Endothelial cell of umbilical vein (primary cell): ENCODE results near the gene ABI3. TPM values are rescaled to one million over a fixed set of nuclear protein-coding genes. Genes with fewer than 3 reads are reported as not detected.

Experiments used
- BruUV-seq: library from RNA; stranded (reverse); fragments of 400-500 nt; replicated peaks from 2 replicates; lab custom pipeline; 2021; lab: Mats Ljungman, UMichigan
- CTCF ChIA-PET: fragments of 300-600, 350-600 bp; sonication (Branson Sonifier 250); formaldehyde crosslinking; loops from one replicate; lab custom pipeline; 2021; ENCODE audit warnings: antibody characterized with exemption, inconsistent platforms; lab: Charles Lee
- POLR2A ChIA-PET: fragments of 300-600, 350-600 bp; sonication (Branson Sonifier 250); formaldehyde crosslinking; loops from one replicate; lab custom pipeline; 2021; ENCODE audit warnings: antibody characterized with exemption, inconsistent platforms; lab: Charles Lee
- DNase-seq: peaks from one replicate; pipeline ENCODE4 v3.0.0-alpha.2; 2011; ENCODE audit warnings: low read depth, low spot score
- FAIRE-seq: peaks from 2 replicates; lab custom pipeline; 2011; peaks lifted over from hg19 to GRCh38; lab: Jason Lieb, UNC
- H2AFZ ChIP-seq: 2 replicates; pipeline ENCODE4 v1.6.0; 2012; ENCODE audit warnings: low read depth, low read length, control low read depth, inconsistent platforms
- H3K27ac ChIP-seq: 2 replicates; pipeline ENCODE4 v1.5.1; 2011; ENCODE audit warnings: low read depth, mild to moderate bottlenecking, control low read depth, low read length, moderate library complexity; ENCODE audit not compliant: insufficient read depth
- H3K27me3 ChIP-seq, 2 experiments: 2 replicates each; pipeline versions ENCODE4 v1.6.0 to v1.6.1; 2011; ENCODE audit warnings: low read length in 2 of 2, mixed read lengths in 1 of 2; ENCODE audit not compliant: control insufficient read depth in 2 of 2, insufficient read depth in 2 of 2
- H3K36me3 ChIP-seq, 2 experiments: 2 replicates in 1 of 2; 3 replicates in 1 of 2; pipeline ENCODE4 v1.5.1; 2011; ENCODE audit warnings: low read length in 2 of 2, mild to moderate bottlenecking in 1 of 2, moderate library complexity in 1 of 2; ENCODE audit not compliant: control insufficient read depth in 2 of 2, insufficient read depth in 2 of 2; ENCODE audit errors: extremely low read depth in 1 of 2
- H3K4me1 ChIP-seq: 3 replicates; pipeline ENCODE4 v1.5.1; 2011; ENCODE audit warnings: mild to moderate bottlenecking, low read length; ENCODE audit not compliant: control insufficient read depth, insufficient read depth; ENCODE audit errors: extremely low read depth
- H3K4me2 ChIP-seq: 2 replicates; pipeline ENCODE4 v1.6.1; 2011; ENCODE audit warnings: low read length, control low read depth, mixed read lengths; ENCODE audit not compliant: insufficient read depth
- H3K4me3 ChIP-seq, 3 experiments: fragments of 200-600 bp in 1 of 3; sonication (generic), shearing (Covaris generic) in 1 of 3; replicated peaks in 1 of 3; 2 replicates each; pipeline ENCODE4 v1.5.1; 2011 to 2016; ENCODE audit warnings: control low read depth in 3 of 3, low read length in 3 of 3, mild to moderate bottlenecking in 2 of 3, inconsistent platforms in 1 of 3, low read depth in 1 of 3, moderate library complexity in 1 of 3; ENCODE audit not compliant: insufficient read depth in 1 of 3
- H3K79me2 ChIP-seq: 2 replicates; pipeline ENCODE4 v1.6.0; 2012; ENCODE audit warnings: low read length, inconsistent platforms; ENCODE audit not compliant: control insufficient read depth, insufficient read depth
- H3K9ac ChIP-seq: replicated peaks from 2 replicates; pipeline ENCODE3; 2011; ENCODE audit warnings: low read length, control low read depth; ENCODE audit not compliant: insufficient read depth; ENCODE audit errors: extremely low read depth
- H3K9me1 ChIP-seq: replicated peaks from 3 replicates; pipeline ENCODE4 v1.6.0; 2011; ENCODE audit warnings: mild to moderate bottlenecking, low read length; ENCODE audit not compliant: control insufficient read depth, insufficient read depth; ENCODE audit errors: extremely low read depth
- H3K9me3 ChIP-seq: replicated peaks from 2 replicates; pipeline ENCODE4 v1.5.1; 2012; ENCODE audit warnings: low read length, inconsistent platforms; ENCODE audit not compliant: control insufficient read depth, insufficient read depth
- H4K20me1 ChIP-seq: replicated peaks from 2 replicates; pipeline ENCODE3; 2011; ENCODE audit warnings: mild to moderate bottlenecking, low read length; ENCODE audit not compliant: control insufficient read depth, insufficient read depth; ENCODE audit errors: extremely low read depth
- CTCF ChIP-seq, 2 donors: IDR thresholded peaks; 1 replicate in 1 of 2; 2 replicates in 1 of 2; pipeline ENCODE4 v1.5.1; 2011; ENCODE audit warnings: low read length in 2 of 2, mild to moderate bottlenecking in 2 of 2, moderate library complexity in 2 of 2, control low read depth in 1 of 2, inconsistent platforms in 1 of 2, low read depth in 1 of 2; ENCODE audit not compliant: insufficient read depth in 1 of 2; ENCODE audit errors: extremely low read depth in 1 of 2
- EZH2 ChIP-seq: IDR thresholded peaks from 2 replicates; pipeline ENCODE4 v1.6.1; 2012; ENCODE audit warnings: borderline replicate concordance, low read depth, mild to moderate bottlenecking, moderate library complexity, low read length, inconsistent platforms; ENCODE audit not compliant: severe bottlenecking
- FOS ChIP-seq: IDR thresholded peaks from 2 replicates; pipeline ENCODE4 v1.6.1; 2011; ENCODE audit warnings: mild to moderate bottlenecking, low read length, moderate library complexity, borderline replicate concordance; ENCODE audit not compliant: insufficient read depth
- GATA2 ChIP-seq: IDR thresholded peaks from 2 replicates; pipeline ENCODE4 v1.7.0; 2011; ENCODE audit warnings: low read depth, mild to moderate bottlenecking, moderate library complexity, mixed read lengths, low read length; ENCODE audit not compliant: insufficient read length, insufficient read depth
- JUN ChIP-seq: IDR thresholded peaks from 2 replicates; pipeline ENCODE4 v1.6.1; 2011; ENCODE audit warnings: borderline replicate concordance, low read depth; ENCODE audit not compliant: insufficient read length, insufficient read depth
- MYC ChIP-seq: IDR thresholded peaks from one replicate; pipeline ENCODE4 v1.6.1; 2011; ENCODE audit warnings: mild to moderate bottlenecking, low read depth, low read length
- POLR2A ChIP-seq: IDR thresholded peaks from 2 replicates; pipeline ENCODE4 v1.6.1; 2012; ENCODE audit warnings: low read depth, mild to moderate bottlenecking, control low read depth, low read length
- POLR2AphosphoS5 ChIP-seq: IDR thresholded peaks from 2 replicates; pipeline ENCODE4 v1.6.1; 2012; ENCODE audit warnings: low read depth, mild to moderate bottlenecking, control low read depth, low read length, moderate library complexity; ENCODE audit not compliant: insufficient read depth
- dilution Hi-C: fragments of 300-500 bp; cut with MboI; formaldehyde crosslinking; loops from one replicate; pipeline ENCODE4 v1.15.0; 2019; ENCODE audit warnings: low sequenced_read_pairs; ENCODE audit not compliant: extremely low pct_ligation_motif_present
- intact Hi-C: fragments of 100-400 bp; cut with micrococcal nuclease; formaldehyde crosslinking; loops from one replicate; pipeline ENCODE4 v1.10.0; 2022
- polyA plus RNA-seq, 4 experiments: library from polyadenylated mRNA; depleted of rRNA in 3 of 4; stranded (reverse) in 3 of 4; unstranded in 1 of 4; fragments of >200 nt; gene quantifications; 2 replicates each; pipeline versions ENCODE4 v1.2.1 to v1.2.3, GENCODE V29; 2011 to 2012; ENCODE audit warnings: missing spikeins in 1 of 4
- total RNA-seq: library from RNA; stranded (reverse); gene quantifications from 2 replicates; pipeline ENCODE4 v1.2.3, GENCODE V29; 2021
- TF ChIP-seq, protein P1 (sequence below): IDR thresholded peaks from 2 replicates; pipeline ENCODE4 v1.6.1; 2011; ENCODE audit not compliant: insufficient read depth, insufficient read length

ABI3 gene
- total and polyA plus RNA-seq, 2 donors (not counting 3 experiments of a cell fraction or from before 2014, with no cell fraction given): 35.2 to 35.5 TPM

DNA sequence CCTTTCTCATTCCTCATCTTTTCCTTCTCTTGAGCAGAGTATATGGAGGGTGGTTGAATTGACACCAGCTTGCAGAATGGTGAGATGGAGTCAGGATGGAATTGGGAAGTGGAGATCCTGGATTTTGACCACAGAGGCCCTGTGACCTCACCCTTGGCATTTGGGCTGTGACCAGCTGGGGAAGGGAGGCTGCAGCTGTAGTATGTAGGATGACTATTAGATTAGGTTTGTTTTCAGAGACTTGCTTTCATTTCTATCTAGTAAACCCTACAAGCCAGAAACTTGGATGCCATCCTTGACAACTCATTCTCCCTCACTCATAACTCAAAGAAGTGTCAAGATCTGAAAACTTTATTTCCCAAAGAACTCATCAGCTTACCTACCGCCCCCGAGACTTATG lies 6.0 kb upstream of the ABI3 start:
- no peak for FAIRE-seq
- dilution Hi-C loops: no loop called here
- no peak overlapping the region for H3K4me3 ChIP-seq
- no peak overlapping the region for H3K4me2 ChIP-seq
- no peaks in the 10 kb centered on the region for H3K9me3 ChIP-seq
- no peak overlapping the region for H3K9ac ChIP-seq
- intact Hi-C loops: no loop called here
- BruUV-seq: no TSS peak
- H3K79me2 ChIP-seq: no peaks in the 10 kb centered on the region
- no peaks in the 10 kb centered on the region for H3K27me3 ChIP-seq
- TF ChIP-seq POLR2A (no peak), GATA2 (no peak), POLR2AphosphoS5 (no peak), CTCF (IDR thresholded peaks at IDR 0.05; ENCODE audit: extremely low read depth in 1 of 2, insufficient read depth in 1 of 2, low read depth in 1 of 2, low read length in 2 of 2) (no peak), JUN (no peak), MYC (no peak), EZH2 (no peak), FOS (no peak)
- TF ChIP-seq, protein P1, sequence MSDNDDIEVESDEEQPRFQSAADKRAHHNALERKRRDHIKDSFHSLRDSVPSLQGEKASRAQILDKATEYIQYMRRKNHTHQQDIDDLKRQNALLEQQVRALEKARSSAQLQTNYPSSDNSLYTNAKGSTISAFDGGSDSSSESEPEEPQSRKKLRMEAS: no peak
- H3K4me1 ChIP-seq: peaks cover 43% of the 10 kb centered on the region
- CTCF ChIA-PET: interaction anchor here (1.3 to 15.9 kb wide), 2 partner anchors 9 to 23 kb away, joined by 3 to 212 read pairs; partner anchors contain the start of gene PHOSPHO1
- no peaks in the 10 kb centered on the region for H3K36me3 ChIP-seq
- no peaks in the 10 kb centered on the region for H3K9me1 ChIP-seq
- H3K27ac ChIP-seq: no peak overlapping the region
- POLR2A ChIA-PET: no interaction called here
- no peak overlapping the region for H2AFZ ChIP-seq
- no peak for DNase-seq
- no peaks in the 10 kb centered on the region for H4K20me1 ChIP-seq
